ENCODE results near the gene RAMP3. TPM values are rescaled to one million over a fixed set of nuclear protein-coding genes. Genes with fewer than 3 reads are reported as not detected.

The RAMP3 gene
- polyA plus RNA-seq, 3 donors, result not detected

- Histone ChIP-seq H3K36me3 (replicated peaks in 1 of 2; ENCODE audit: control insufficient read depth in 1 of 2, insufficient read depth in 2 of 2, low read length in 2 of 2) (no peaks in the 10 kb centered on the region), H4K20me1 (ENCODE audit: insufficient read depth, low read length) (no peaks in the 10 kb centered on the region), H3K27me3 (ENCODE audit: control insufficient read depth in 2 of 2, insufficient read depth in 2 of 2, low read length in 2 of 2) (no peaks in the 10 kb centered on the region), H2AFZ (ENCODE audit: insufficient read depth, low read depth, low read length, poor library complexity, severe bottlenecking) (peak overlapping the region; percentile 9), H3K27ac (ENCODE audit: low read depth in 1 of 2, low read length in 2 of 2) (no peak overlapping the region), H3K79me2 (ENCODE audit: insufficient read depth, low read length) (no peaks in the 10 kb centered on the region), H3K4me1 (ENCODE audit: control insufficient read depth in 1 of 2, insufficient read depth in 2 of 2, low read length in 2 of 2) (no peaks in the 10 kb centered on the region), H3K4me2 (replicated peaks; ENCODE audit: extremely low read depth, low read length, poor library complexity, severe bottlenecking) (no peak overlapping the region), H3K9me3 (replicated peaks in 1 of 2; ENCODE audit: control insufficient read depth in 1 of 2, insufficient read depth in 1 of 2, low read length in 2 of 2) (no peaks in the 10 kb centered on the region), H3K4me3 (replicated peaks in 1 of 3; ENCODE audit: low read depth in 2 of 3, low read length in 3 of 3) (no peak overlapping the region), H3K9ac (ENCODE audit: insufficient read depth, low read length, poor library complexity, severe bottlenecking) (no peak overlapping the region)
- no peak overlapping the region for H3K4me3 Mint-ChIP-seq
- H3K27me3 Mint-ChIP-seq (ENCODE audit: low read depth in 3 of 3), result peaks cover 0 to 3% (median 0%) of the 10 kb centered on the region in 3 donors
- DNase-seq, result peak; percentile 65 to 84 (median 76)
- WGBS (ENCODE audit: insufficient coverage), result 31% methylated on average over 5 of the region's 9 CpGs
- intact Hi-C loops (cut with micrococcal nuclease), result loop anchor here (5.0 to 10.0 kb wide), 3 partner anchors 162 to 282 kb away; partner anchors contain the start of gene MYO1G (in 1 of the 2)
- peaks cover 0 to 2% (median 0%) of the 10 kb centered on the region in 7 donors for H3K9me3 Mint-ChIP-seq
- TF ChIP-seq CTCF (IDR thresholded peaks at IDR 0.05), result peak; percentile 89
- no peaks in the 10 kb centered on the region for H3K36me3 Mint-ChIP-seq
- peak overlapping the region in 1 of 7 donors; percentile 54 for H3K27ac Mint-ChIP-seq
- peaks cover 11% of the 10 kb centered on the region for H3K4me1 Mint-ChIP-seq
These were observed 21.2 kb upstream of the RAMP3 start for GRCh38 chr7:45136106-45137060.

GRCh38 chr7:45138433-45139267 lies 18.9 kb upstream of the RAMP3 start:
- no peak overlapping the region for H3K4me3 ChIP-seq (replicated peaks in 1 of 3; ENCODE audit: low read depth in 2 of 3, low read length in 3 of 3)
- H3K27me3 ChIP-seq (ENCODE audit: control insufficient read depth in 2 of 2, insufficient read depth in 2 of 2, low read length in 2 of 2), result no peaks in the 10 kb centered on the region
- H3K9ac ChIP-seq (ENCODE audit: insufficient read depth, low read length, poor library complexity, severe bottlenecking), result no peak overlapping the region
- 74% methylated on average over 4 of the region's 10 CpGs for WGBS (ENCODE audit: insufficient coverage)
- Mint-ChIP-seq H3K36me3 (no peaks in the 10 kb centered on the region), H3K27ac (peak overlapping the region in 1 of 7 donors; percentile 44), H3K27me3 (ENCODE audit: low read depth in 3 of 3) (peaks cover 0 to 5% (median 0%) of the 10 kb centered on the region in 3 donors), H3K4me3 (no peak overlapping the region), H3K9me3 (peaks cover 0 to 2% (median 0%) of the 10 kb centered on the region in 7 donors), H3K4me1 (peaks cover 11% of the 10 kb centered on the region)
- H3K4me1 ChIP-seq (ENCODE audit: control insufficient read depth in 1 of 2, insufficient read depth in 2 of 2, low read length in 2 of 2), result no peaks in the 10 kb centered on the region
- no peaks in the 10 kb centered on the region for H3K79me2 ChIP-seq (ENCODE audit: insufficient read depth, low read length)
- intact Hi-C loops (cut with micrococcal nuclease), result loop anchor here (5.0 to 10.0 kb wide), 3 partner anchors 164 to 284 kb away; partner anchors contain the start of gene MYO1G (in 1 of the 2)
- DNase-seq, result no peak
- H3K9me3 ChIP-seq (replicated peaks in 1 of 2; ENCODE audit: control insufficient read depth in 1 of 2, insufficient read depth in 1 of 2, low read length in 2 of 2), result no peaks in the 10 kb centered on the region
- H3K27ac ChIP-seq (ENCODE audit: low read depth in 1 of 2, low read length in 2 of 2), result no peak overlapping the region
- no peaks in the 10 kb centered on the region for H3K36me3 ChIP-seq (replicated peaks in 1 of 2; ENCODE audit: control insufficient read depth in 1 of 2, insufficient read depth in 2 of 2, low read length in 2 of 2)
- no peak overlapping the region for H3K4me2 ChIP-seq (replicated peaks; ENCODE audit: extremely low read depth, low read length, poor library complexity, severe bottlenecking)
- no peaks in the 10 kb centered on the region for H4K20me1 ChIP-seq (ENCODE audit: insufficient read depth, low read length)
- no peak overlapping the region for H2AFZ ChIP-seq (ENCODE audit: insufficient read depth, low read depth, low read length, poor library complexity, severe bottlenecking)
- TF ChIP-seq CTCF (IDR thresholded peaks at IDR 0.05), result no peak
